GM11168 (cell line): ENCODE results near the gene DAAM2.

Experiments used
- in situ Hi-C: fragments of 300-500 bp; cut with MboI; formaldehyde crosslinking; loops from one replicate; pipeline ENCODE4 v1.12.0; 2022; ENCODE audit warnings: low sequenced_read_pairs; ENCODE audit not compliant: unreplicated experiment

The DAAM2 gene

GRCh38 chr6:39941820-39942219 is 149.6 kb downstream of the DAAM2 start:
- in situ Hi-C loops, result no loop called here

DNA sequence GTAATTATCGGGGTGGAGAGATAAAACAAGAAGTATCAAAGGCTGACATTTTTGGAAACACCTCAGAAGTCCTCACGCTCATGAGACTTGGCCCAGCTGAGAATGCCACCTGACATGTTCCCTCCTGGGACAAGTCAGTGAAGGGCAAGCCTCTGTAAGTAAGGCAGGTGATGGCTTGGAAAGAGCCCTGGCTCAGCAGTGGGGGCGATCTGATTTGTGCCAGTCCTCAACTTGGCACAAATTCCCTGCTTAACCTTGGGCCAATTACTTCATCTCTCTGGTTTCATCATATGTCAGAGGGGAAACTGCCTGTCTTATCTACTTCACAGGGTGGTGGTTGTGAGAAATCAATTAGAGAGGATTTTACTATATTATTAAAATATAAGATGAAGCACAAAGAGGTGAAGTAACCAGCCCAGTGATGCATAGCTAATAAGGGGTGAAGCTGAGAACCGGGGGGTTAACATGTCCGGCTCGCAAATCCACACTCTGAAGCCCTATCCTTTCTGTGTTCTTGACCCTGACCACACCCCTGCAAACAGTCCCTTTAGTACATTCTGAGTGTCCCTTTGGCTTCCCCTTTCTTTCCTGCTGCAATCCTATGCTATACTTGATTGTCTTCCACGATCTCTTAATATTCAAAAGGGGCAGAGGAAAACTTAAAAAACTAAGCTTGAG is 150.9 kb downstream of the DAAM2 start:
- in situ Hi-C loops, result no loop called here

DNA sequence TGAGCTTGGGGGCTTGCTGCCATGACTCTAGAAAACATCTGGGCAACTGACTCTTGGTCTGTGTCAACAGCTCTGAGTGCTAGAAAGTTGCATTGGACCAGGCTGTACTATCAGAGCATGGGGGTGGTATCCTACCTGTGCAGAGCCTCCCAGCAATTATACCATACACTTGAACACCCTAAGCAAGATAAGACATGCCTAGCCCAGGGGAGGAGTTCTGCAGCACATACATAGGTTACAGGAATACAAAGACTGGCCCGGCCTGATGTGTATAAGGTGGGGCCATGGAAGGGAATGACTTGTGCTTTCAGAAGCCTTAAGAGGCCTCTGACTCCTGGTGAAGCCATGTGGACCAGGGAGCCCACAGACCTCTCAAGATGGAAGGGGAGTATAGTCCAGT is 153.4 kb downstream of the DAAM2 start:
- in situ Hi-C loops, result no loop called here

GRCh38 chr6:39947611-39948068 is 155.5 kb downstream of the DAAM2 start:
- in situ Hi-C loops, result no loop called here

DNA sequence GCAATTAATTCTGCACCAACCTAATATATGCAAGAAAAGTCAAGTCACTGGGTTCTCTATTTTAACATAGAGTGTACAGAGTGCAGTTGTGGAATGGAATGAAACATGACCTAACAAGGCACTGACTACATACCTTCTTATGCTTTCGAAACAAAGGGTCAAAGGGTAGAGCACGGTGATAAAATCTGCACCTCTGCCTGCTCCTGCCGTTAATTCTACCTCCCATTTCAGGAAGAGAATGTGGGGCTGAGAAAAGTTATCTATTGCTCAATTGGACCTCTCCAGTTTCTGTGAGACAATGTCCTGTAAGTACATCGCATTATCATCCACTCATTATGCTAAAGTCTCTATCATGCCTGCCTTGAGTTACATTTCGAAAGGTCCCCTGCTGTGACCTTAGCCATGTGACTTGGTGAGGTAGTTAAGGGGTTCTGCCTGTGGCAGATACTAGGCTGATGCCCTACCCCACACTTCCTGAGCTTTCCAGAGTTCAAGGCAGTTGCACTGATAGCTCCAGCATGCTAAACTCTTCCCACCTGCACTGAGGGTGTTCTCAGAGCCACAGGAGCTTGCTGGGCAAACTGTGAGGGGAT is 156.1 kb downstream of the DAAM2 start:
- in situ Hi-C loops, result no loop called here

DNA sequence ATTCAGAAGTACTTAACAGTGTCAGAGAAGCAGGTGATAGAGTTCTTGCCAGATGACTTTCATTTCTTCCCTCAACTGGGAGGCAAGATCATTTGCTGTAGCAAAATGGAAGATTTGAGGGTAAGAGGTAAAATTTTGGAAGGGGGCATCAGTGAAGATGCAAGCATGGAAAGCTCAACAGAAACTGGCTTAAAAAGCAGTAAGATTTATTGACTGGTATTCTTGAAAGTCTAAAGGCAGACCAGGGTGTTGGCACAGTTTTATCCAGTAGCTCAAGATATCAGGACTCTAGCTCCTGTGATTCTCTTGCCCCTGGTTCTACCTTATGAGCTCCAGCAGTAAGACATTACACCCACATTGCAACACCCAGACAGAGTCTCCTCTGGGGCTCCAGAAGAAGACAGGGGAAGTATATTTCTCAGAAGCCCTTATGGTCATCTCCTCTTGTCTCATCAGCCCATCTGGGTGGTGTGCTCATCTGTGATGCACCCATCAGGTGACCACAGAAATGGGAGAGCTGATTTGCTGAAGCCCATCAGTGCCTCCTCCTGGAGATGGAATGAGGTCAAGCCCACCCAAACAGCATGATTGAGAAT is 158.0 kb downstream of the DAAM2 start:
- in situ Hi-C loops, result no loop called here

- in situ Hi-C loops, result no loop called here
Observed at GRCh38 chr6:39951191-39951590, 159.0 kb downstream of the DAAM2 start.

DNA sequence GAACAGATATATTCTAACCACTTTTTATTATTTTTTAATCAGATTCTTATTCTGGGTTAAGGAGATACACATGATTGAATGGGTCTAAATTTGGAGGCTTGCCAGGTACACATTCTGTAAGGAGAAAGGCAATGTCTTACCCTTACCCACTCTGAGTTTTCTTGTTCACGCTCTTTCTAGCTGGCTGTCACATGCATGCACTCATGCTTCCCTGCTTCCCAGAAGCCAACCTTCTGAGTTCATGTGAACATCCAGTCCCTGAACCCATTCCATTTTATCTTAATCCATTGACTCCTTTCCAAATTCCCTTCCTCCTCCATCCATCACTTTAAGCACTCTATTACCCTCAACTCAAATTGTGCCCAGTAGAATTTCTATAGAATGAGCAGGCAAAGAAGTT is 159.5 kb downstream of the DAAM2 start:
- in situ Hi-C loops, result no loop called here

DNA sequence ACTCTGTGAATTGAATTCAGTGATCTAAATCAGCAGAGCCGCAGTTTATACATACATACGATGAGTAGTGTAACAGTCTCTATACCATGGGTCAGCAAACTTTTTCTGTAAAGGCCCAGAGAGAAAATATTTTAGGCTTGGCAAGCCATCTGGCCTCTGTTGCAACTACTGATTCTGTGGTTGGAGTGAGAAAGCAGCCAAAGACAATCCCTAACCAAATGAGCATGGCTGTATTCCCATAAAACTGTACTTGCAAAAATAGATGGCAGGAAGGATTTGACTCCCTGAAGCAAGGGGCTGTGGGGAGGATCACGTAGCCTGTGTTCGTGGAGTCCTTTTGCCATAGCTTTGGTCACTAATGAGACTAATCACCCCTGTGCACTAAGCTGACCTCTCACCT is 160.0 kb downstream of the DAAM2 start:
- in situ Hi-C loops, result no loop called here

- in situ Hi-C loops, result no loop called here
Observed at GRCh38 chr6:39953076-39953618, 161.0 kb downstream of the DAAM2 start.
